NCI-H2196 (cell line): ENCODE results near the gene PEX12.
"Not testable (repeated sequence)": the region's sequence is repeated elsewhere in the genome, so short reads cannot be mapped to it uniquely, and the experiment has no call there.

Experiments used
- DNase-seq: peaks from one replicate; lab custom pipeline; 2025; ENCODE audit not compliant: unreplicated experiment; lab: John Stamatoyannopoulos, UW

PEX12 gene

DNA sequence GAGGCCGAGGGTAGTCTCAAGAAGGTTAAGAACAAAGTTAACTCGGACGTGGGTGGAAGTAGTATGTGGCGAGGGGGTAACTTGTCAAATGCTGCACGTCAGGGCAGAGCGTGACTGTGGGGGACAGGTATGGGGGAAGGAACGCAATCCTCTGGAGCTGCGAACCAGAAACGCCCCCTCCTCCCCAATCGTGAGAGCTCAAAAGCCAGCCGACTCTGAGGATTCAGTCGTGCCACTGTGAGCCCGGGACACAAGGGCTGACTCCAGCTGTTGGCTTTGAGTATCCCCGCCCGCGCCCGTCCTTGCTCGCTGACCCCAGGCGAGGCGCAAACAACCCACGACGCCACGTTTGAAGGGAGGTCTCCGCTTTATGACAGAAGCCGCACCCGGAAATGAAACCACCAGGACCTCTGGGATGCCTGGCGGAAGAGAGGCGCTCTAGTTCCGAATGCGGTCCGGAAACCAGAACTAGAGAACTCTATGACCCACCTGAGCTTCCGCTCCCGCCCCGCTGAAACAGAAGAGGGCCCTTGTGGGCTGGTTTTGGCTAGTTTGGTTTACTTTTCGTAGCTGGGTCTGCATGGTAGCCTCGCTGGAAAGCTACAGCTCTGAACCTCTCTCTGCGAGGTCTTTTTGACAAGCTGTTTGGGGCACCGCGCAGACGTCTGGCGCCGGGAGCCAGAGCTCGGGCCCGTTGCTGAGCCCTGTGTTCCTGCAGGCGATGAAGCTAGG lies at the start of gene PEX12:
Gene PEX12, minus strand, starts transcription at position 375 of the 732 bp plus-strand sequence. CDS start 550 bp downstream, outside the sequence.
- DNase-seq: peak; percentile 55

DNA sequence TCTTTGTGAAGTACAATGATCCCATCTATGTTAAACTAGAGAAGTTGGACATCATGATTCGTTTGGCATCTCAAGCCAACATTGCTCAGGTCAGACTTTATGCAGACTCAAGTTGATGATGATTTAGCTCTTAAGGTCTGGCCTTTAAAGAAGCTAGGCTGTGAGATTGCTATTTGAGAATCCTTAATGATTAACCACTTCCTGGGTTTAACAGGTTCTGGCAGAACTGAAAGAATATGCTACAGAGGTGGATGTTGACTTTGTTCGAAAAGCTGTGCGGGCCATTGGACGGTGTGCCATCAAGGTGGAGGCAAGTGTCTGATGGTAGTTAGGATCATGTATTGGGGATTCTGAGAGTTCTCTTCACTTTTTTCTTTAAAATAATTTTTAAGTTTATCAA lies 49.0 kb upstream of the PEX12 start:
- DNase-seq: no peak

DNA sequence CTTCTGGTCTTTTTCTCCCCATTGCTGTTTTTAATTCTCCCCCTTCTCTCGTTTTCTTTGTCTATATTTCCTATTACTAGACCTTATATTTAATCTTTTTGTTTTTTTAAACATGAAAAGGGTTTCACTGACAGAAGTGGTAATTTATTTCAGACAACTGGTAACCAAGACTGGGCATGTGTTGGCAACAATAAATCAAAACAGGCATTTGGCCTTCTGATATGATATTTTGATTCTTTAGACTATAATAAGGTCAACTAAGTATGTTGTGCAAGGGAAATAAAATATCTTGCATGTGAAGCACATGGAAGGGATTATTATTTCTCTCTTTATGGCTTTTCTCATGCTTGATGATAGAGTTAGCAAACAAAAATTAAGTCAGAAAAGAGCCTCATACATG lies 43.4 kb upstream of the PEX12 start:
- no peak for DNase-seq

DNA sequence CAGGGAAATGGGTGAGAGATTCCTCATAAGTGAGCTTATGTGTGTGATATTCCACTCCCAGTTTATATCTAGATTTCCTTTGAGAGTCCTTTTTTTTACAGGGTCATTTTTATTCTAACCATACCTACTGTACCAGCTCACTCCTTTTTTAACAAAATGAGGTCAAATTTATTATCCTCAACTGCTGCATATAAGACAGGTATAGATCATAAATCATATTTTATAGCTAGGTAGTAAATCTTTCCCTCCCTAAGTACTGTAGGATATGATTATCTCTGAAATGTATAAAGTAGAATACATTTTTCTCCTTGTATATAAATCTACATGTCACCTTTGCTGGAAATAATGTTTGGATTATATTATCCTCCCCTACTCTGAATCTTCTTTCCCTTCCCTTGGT lies 40.3 kb upstream of the PEX12 start:
- DNase-seq: no peak

DNA sequence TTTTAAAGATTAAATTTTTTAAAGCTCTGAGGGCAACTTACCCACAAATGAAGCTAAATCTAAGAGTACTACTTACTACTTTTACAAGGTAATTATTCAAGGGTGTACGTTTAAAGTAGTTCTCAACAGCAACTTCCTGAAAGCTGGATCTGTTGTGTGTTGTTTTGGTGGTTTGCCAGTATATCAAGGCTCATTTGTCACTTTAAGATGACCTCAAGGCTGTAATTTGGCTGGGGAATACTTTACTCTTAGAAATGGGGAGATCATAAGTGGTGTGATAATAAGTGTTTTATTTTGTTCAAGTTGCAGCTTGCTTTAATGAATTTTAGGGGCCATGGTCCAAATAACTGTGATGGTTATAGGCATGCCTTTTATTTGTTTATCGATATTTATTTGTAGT lies 39.1 kb upstream of the PEX12 start:
- no peak for DNase-seq

DNA sequence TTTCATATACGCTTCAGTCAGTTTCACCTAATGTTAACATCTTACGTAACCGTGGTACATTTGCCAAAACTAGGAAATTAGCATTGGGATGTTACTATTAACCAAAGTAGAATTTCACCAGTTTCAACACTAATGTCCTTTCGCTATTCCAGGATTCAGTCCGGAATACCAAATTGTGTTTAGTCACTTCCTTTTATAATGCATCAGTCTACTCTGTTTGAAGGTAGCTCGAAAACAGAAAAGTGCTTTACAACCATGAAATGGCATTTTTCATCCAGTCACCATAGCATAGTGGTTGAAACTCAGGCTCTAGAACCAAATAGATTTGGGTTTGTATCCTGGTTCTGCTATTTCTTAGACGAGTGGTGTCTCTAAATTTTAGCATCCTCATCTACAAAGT lies 38.2 kb upstream of the PEX12 start:
- no peak for DNase-seq

DNA sequence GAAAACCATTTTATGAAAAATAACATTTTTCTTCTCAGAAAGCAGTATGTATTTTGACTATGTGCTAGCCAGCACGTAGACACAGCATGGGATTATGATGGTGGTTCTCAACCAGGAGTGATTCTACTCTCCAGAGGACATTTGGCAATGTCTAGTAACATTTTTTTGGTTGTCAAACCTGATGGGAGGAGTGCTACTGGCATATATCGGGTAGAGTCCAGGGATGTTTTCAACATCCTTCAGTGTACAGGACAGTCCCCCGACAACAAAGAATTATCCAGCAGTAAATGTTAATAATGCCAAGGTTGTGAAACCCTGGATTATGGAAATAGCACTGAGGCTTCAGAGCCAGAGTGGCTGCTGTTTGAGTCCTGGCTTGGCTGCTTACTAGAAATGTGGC lies 36.4 kb upstream of the PEX12 start:
- DNase-seq: no peak

DNA sequence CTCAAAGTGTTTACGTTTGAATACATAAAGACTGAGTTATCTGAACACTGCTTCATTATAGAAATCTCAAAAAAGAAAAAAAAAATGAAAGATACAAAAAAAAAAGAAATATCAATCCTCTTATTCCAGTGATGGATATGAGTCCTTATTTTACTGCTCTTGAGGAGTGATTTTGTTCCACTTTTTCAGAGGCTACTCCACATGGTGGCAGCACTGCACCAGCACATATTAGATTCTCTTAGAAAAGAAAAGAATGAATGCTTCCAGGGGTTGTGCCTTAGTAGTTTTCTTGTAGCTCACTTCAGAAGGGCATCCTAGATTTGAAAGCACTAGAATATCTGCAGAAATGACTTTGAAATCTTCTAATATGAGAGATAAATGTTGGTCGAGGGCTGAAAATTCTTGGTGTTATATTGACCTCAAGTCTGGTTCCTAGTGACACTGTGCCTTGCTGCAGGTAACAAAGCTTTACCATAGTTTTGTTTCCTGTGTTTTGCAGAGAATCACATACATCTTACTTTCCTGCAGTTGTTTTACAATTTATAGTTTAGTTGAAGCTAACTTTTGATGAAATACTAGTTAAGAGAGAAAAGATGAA lies 34.7 kb upstream of the PEX12 start:
- DNase-seq: peak; percentile 28

DNA sequence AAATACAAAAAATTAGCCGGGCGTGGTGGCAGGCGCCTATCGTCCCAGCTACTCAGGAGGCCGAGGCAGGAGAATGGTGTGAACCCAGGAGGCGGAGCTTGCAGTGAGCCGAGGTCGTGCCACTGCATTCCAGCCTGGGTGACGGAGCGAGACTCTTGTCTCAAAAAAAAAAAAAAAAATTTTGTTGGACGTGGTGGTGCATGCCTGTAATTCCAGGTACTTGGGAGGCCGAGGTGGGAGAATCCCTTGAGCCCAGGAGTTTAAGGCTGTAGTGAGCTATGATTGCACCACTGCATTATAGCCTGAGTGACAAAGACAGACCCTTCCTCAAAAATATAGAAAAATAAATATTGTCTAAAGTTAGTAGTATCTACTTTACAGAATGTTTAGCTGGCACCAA lies 32.4 kb upstream of the PEX12 start:
- DNase-seq: not testable (repeated sequence)

DNA sequence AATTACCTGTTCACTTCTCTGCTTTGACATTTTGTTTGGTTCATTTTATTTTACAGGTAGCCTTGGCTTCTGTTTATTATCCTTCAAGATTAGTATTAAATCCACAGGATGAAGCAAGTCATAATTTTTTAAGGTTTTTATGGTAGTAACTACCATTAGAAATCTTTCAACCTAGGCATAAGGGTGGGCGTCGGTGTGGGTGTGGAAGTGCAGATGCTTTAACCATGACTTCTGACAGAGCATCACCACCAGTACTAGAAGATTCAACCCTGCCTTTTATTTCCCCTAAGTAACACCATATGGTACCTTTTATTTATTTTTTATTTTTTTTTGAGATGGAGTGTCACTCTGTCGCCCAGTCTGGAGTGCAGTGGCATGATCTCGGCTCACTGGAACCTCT lies 31.5 kb upstream of the PEX12 start:
- no peak for DNase-seq

DNA sequence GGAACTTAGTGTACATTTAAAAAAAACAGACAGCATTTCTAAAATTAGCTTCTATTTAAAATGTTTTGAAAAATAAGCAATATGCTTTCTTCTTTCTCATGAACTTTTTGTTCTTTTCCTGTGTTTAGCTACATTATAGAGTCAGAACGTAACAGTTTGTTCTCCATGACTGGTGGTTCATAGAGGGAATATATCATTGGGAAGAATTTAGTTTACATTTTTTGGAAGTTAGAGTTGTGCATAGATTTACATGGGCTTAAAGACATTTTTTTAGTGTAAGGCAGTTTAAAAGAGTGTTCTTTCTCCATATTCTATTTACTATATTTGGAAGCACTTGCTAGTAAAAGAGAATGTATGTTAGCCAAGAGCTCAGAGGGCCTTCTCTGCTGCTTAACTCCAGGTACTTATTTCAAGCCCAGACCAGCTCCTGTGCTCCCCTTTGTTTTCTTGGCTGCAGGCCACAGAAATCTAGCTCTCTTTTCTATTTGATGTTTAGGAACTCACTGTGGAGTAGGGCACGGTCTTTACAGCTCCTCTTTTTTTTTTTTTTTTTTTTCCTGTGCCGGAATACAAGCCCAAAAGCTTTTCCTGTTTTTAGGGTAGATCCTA lies 29.0 kb upstream of the PEX12 start:
- no peak for DNase-seq

DNA sequence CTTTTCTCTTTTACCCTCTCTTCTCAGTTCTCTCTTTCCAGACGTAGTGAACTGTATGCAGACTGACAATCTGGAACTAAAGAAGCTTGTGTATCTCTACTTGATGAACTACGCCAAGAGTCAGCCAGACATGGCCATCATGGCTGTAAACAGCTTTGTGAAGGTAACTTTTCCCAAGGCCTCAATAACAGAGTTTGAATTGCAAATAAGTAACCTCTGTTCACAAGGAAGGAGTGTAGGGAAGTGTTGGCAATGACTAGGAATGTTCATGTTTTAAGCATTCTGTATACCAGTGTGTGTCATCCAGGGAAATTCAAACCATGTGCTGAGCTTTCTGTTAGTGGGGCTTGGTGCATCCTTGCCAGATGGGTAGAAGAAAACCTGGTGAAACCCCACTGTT lies 27.3 kb upstream of the PEX12 start:
- no peak for DNase-seq

DNA sequence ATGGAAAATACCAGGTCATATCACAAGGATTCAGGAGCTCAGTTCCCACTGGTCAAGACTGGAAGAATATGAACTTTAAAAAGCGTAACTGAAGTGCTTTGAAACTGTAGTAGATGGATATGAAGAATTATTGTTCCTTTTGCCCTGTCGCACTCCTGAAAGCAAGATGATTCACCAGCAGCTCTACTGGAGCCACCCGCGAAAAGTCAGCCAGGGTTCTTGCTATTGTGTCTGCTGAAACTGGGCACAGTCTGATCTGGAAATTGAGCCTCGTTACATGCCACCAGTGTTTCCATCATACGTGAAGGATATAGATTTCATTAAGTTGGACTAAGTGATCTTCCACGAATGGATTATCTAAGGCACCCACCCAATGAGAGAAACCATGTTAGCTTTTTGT lies 25.3 kb upstream of the PEX12 start:
- DNase-seq: no peak

DNA sequence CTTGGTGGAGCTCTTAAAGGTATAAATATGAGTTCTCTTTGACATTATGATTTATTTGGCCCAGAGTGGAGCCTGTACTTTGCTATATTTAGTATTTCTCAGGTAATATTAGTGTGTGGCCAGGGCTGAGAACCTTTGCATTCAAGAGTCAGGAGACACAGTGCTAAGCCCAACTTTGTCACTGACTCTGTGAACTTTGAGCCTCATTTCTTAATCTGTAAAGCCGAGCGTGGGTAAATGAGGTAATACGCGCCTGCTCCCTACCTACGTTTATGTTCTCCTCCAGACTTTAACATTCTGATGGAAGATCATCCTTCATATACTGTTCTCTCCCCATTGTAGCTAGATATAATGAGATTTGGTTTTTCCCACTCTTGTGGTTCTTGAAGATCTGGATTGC lies 19.2 kb upstream of the PEX12 start:
- DNase-seq: no peak

DNA sequence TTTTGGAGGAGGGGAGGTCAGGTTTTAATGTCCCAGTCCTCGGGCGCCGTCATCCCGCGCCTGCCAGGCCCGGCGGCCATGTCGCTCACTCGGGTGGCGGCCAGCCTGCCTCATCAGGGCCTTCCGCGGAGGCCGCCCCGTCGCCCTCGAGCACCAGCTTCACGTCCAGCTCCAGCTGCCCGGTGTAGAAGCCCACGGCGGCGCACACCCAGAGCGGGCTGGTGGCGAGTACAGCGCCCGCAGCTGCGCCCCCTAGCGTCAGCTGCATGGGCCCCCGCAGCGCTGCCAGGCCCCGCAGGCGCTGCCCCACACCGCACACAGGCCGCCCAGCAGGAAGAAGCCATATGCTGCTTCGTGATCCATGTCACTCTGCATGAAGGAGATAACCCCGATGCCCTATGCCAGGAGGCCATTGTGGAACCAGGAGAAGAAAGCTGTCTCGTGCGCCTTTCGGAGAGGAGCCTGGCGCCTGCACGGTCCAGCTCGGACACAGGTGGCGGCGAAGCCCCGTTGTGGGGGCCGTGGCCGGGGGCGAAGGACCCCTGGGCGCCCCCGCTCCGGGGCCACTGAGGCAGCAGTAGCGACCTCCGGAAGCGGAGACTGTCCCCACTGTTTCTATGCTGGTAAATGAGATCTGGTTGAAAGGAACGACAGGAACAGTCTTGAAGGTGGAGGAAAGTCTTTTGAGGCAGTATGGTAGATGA lies 18.3 kb upstream of the PEX12 start:
- DNase-seq: no peak

DNA sequence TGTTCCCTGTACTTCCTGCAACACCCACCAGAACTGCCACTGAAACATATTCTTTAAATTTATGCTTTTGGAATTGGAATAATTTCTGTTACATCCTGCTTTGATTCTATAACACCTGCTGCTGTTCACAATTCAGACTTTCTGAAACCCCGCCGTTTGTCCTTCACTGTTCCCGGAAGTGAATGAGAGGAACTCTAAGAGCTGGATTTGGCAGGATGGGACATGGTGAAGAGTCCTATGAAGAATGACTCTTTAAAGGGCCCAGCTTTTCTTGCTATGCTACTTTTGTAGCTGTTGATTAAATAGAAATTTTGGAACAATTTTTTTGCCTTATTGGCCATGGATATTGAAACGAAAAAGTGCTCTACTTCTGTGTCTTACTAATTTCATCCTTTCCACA lies 17.7 kb upstream of the PEX12 start:
- no peak for DNase-seq

DNA sequence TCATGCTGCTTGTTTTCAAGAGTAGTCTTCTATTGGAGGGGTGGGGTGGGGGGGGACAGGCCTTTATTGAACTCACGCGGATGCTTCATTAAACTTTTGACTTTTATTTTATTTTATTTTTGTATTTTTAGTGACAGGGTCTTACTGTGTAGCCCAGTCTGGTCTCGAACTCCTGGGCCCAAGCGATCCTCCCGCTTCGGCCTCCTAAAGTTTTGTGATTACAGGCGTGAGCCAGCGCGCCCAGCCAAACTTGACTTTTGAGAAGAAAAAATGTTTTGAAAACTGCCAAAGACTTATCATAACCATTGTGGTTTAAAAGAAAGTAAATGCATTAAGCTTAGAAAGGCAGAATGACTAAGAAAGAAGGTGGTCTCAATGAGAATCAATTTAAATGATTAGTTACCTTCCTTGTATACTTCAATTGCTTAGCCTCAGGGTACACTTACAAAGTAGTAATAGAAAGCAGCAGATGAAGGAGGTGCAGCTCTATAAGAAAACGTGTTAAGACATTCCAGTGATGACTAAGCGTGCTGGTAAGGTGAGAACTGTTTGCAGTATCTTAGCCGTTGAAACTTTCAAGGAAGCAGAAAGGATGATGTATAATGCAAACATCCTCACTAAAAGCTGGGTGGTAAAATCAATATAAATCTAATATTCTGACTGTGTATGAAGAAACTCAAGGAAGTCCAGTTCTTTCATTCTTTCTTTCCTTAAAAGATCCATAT lies 10.0 kb upstream of the PEX12 start:
- no peak for DNase-seq

DNA sequence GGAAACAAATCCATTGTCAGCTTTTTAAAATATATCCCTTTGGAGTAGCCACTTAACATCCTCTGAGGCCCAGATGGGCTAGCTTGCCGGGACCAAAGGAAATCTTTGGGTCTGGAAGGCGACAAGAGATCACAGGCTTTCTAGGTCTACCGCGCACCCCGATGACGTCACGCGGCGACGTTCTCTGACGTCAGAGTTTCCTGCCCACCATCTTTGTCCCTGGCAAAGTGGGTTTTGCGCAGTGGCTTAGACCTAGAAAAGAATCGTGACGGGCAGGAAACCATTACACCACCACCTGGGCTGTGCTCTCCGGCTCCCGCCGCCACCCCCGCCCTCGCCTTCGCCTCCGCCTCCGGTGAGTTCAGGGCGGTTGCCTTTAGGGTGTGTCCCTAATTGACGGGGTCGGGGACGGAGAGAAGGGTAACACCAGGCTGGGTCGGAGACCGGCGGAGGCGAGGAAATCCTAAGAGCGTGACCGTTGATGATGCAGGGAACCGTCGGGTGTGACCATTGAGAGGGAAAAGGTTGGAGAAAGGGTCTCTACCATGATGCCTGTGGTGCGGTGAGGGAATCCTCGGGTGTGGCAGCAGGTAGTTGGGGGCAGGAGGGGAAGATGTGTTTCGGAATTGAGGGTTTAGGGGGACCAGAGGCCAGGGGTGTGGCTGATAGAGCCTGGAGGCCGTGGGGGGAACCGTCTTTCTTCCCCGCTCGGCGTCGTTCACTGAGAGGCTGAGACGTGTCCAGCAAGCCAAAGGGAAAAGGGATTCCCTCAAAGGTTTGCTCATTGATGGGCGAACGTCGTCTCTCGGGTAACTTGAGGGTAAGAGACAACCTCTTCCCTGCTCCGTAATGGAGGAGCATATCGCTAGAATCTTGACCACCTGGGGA lies 8.9 kb upstream of the PEX12 start, which contains the start of gene AP2B1:
Gene AP2B1, plus strand, starts transcription at position 249 of the 888 bp plus-strand sequence. CDS start 6,709 bp downstream, outside the sequence.
- DNase-seq: peak; percentile 79

DNA sequence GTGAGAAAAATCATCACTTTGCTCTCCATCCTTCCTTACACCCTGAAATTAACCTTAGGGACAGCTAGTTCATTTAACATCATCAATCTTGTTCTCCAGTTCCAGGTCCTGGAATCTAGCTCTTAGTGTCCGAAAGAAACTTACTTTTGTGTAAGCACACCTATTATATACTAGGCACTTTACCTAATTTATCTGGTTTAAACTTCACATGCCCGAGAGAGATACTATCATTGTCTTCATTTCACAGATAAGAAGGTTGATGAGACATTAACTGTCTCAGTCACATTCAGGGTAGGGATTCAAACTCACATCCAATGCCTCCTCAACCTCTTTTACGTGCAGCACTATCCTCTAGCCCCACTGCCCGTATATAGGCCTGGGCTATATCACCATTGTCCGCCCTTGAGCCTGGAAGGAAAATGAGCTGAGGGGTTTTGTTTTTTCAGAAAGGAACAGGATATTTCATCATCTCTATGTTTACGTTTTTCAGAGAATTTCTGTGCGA lies 8.2 kb upstream of the PEX12 start:
- no peak for DNase-seq

DNA sequence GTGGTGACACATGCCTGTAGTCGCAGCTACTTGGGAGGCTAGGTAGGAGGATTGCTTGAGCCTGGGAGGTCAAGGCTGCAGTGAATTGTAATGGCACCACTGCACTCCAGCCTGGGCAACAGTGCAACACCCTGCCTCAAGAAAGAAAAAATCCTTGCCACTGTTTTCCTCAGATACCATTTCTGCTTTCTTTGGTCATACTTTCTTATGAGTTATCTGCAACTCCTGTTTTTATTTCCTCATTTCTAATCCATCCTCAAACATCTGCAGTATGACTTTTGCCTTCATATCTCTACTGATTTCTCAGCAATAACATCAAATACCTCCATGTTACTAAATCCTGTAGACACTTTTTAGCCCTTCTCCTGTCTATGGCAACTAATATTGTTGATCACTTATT lies 5.7 kb upstream of the PEX12 start:
- no peak for DNase-seq
